Vagina (tissue), 2 donors: ENCODE measurements around the gene GRIN2A.

Source experiments
- POLR2A ChIP-seq, 2 donors: fragments of 450-650 bp; IDR thresholded peaks; one replicate each; pipeline ENCODE4 v1.6.1; 2017; ENCODE audit warnings: antibody characterized with exemption in 2 of 2, mild to moderate bottlenecking in 2 of 2, moderate library complexity in 2 of 2
- TF ChIP-seq, protein P1 (sequence below), 3 experiments: fragments of 450-650 bp in 2 of 3; fragments of 200-600 bp in 1 of 3; sonication (generic) in 1 of 3; IDR thresholded peaks; one replicate each; pipeline ENCODE4 v1.5.1; 2017 to 2019; ENCODE audit warnings: antibody characterized with exemption in 3 of 3, mild to moderate bottlenecking in 2 of 3, moderate library complexity in 2 of 3

DNA sequence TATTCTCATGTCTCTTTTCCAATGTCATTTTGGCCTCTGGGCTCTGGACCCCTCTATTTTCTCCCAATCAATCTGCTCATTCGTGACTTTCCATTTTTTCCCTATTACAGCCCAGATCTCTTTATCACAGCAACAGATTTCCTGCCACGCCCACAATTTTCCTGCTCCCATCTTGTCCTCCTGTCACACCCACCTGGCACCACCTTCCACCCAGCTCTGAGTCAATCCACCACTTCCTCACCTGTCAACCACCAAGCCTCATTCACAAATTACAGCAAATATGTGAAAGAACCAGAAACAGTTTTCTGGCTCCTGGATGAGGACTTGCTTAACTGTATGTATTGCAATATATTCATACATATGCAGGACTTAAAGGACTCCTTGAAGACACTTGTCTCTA is 311.3 kb downstream of the GRIN2A start:
- TF ChIP-seq POLR2A (IDR thresholded peaks at IDR 0.05), result no peak
- TF ChIP-seq, protein P1, sequence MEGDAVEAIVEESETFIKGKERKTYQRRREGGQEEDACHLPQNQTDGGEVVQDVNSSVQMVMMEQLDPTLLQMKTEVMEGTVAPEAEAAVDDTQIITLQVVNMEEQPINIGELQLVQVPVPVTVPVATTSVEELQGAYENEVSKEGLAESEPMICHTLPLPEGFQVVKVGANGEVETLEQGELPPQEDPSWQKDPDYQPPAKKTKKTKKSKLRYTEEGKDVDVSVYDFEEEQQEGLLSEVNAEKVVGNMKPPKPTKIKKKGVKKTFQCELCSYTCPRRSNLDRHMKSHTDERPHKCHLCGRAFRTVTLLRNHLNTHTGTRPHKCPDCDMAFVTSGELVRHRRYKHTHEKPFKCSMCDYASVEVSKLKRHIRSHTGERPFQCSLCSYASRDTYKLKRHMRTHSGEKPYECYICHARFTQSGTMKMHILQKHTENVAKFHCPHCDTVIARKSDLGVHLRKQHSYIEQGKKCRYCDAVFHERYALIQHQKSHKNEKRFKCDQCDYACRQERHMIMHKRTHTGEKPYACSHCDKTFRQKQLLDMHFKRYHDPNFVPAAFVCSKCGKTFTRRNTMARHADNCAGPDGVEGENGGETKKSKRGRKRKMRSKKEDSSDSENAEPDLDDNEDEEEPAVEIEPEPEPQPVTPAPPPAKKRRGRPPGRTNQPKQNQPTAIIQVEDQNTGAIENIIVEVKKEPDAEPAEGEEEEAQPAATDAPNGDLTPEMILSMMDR (IDR thresholded peaks at IDR 0.05), result no peak
